Measurements from ENCODE around the gene MSL1. TPM values are rescaled to one million over a fixed set of nuclear protein-coding genes. Genes with fewer than 3 reads are reported as not detected.

The MSL1 gene
- total and polyA plus RNA-seq, 9 of the 15 experiments (the other 6 are each of a cell fraction or from before 2014, with no cell fraction given) = 13.8 to 120 (median 61.9) TPM

- no peak for TF ChIP-seq CHD7 (IDR thresholded peaks at IDR 0.05; ENCODE audit: low read depth, low read length)
- no peak for TF ChIP-seq ZNF318 (IDR thresholded peaks at IDR 0.05; ENCODE audit: borderline replicate concordance in 1 of 2, low read depth in 1 of 2)
- no peak for TF ChIP-seq CGGBP1 (CRISPR knock-in tag; IDR thresholded peaks at IDR 0.05)
- TF ChIP-seq MAZ (CRISPR knock-in tag; conservative IDR thresholded peaks at IDR 0.05 in 1 of 2, IDR thresholded peaks at IDR 0.05 in 1 of 2) = no peak
Observed at GRCh38 chr17:40089077-40089895, 32.5 kb upstream of the MSL1 start (continued).
